Sigmoid colon (tissue), 4 donors: ENCODE results near the gene CCDC187.

Source experiments
- CTCF ChIP-seq, 4 experiments: fragments of 450-650 bp in 3 of 4; fragments of 200-600 bp in 1 of 4; IDR thresholded peaks; one replicate each; pipeline ENCODE4 v1.5.1; 2016 to 2019; ENCODE audit warnings: antibody characterized with exemption in 4 of 4, mild to moderate bottlenecking in 3 of 4, moderate library complexity in 2 of 4
- EP300 ChIP-seq, 4 donors: sonication (generic); formaldehyde crosslinking; IDR thresholded peaks; one replicate each; pipeline ENCODE4 v1.6.1; 2017; ENCODE audit warnings: antibody characterized with exemption in 4 of 4

- TF ChIP-seq EP300 (IDR thresholded peaks at IDR 0.05) (no peak), CTCF (IDR thresholded peaks at IDR 0.05) (no peak)
These were observed 98.8 kb downstream of the CCDC187 start, which contains the start of gene LHX3 for GRCh38 chr9:136204838-136205706.
